H9 (cell line): Measurements from ENCODE around the gene FAM53B. TPM values are rescaled to one million over a fixed set of nuclear protein-coding genes. Genes with fewer than 3 reads are reported as not detected.

ENCODE experiments used
- DNase-seq: peaks from one replicate; pipeline ENCODE4 v3.0.0-alpha.2; 2017
- H2AFZ ChIP-seq: one replicate; pipeline ENCODE4 v1.6.1; 2013; ENCODE audit warnings: mild to moderate bottlenecking, low read length, control low read depth, moderate library complexity
- H2AK5ac ChIP-seq: 2 replicates; pipeline ENCODE4 v1.6.1; 2013; ENCODE audit warnings: low read length, control low read depth, mixed read lengths; ENCODE audit not compliant: insufficient read length
- H2BK120ac ChIP-seq: one replicate; pipeline ENCODE4 v1.6.1; 2013; ENCODE audit warnings: low read depth, mild to moderate bottlenecking, low read length, control low read depth, inconsistent platforms; ENCODE audit not compliant: poor library complexity, severe bottlenecking
- H2BK12ac ChIP-seq: 2 replicates; pipeline ENCODE4 v1.6.1; 2013; ENCODE audit warnings: low read length, control low read depth, mixed read lengths, low read depth; ENCODE audit not compliant: insufficient read length
- H2BK15ac ChIP-seq: 2 replicates; pipeline ENCODE4 v1.6.1; 2013; ENCODE audit warnings: low read depth, low read length, control low read depth
- H2BK20ac ChIP-seq: one replicate; pipeline ENCODE4 v1.6.1; 2013; ENCODE audit warnings: low read depth, mild to moderate bottlenecking, low read length, control low read depth, inconsistent platforms; ENCODE audit not compliant: poor library complexity, severe bottlenecking
- H2BK5ac ChIP-seq: 2 replicates; pipeline ENCODE4 v1.6.1; 2013; ENCODE audit warnings: low read length, control low read depth, mixed read lengths; ENCODE audit not compliant: insufficient read length
- H3K14ac ChIP-seq: 2 replicates; pipeline ENCODE4 v1.6.1; 2013; ENCODE audit warnings: low read length, control low read depth; ENCODE audit not compliant: insufficient read depth
- H3K18ac ChIP-seq: 2 replicates; pipeline ENCODE4 v1.6.1; 2013; ENCODE audit warnings: low read depth, mild to moderate bottlenecking, mixed read lengths, low read length, control low read depth; ENCODE audit not compliant: insufficient read length
- H3K23ac ChIP-seq: 2 replicates; pipeline ENCODE4 v1.6.1; 2013; ENCODE audit warnings: low read length, control low read depth, mixed read lengths, low read depth; ENCODE audit not compliant: insufficient read length
- H3K23me2 ChIP-seq: 2 replicates; pipeline ENCODE4 v1.6.1; 2013; ENCODE audit warnings: low read depth, mild to moderate bottlenecking, mixed read lengths, low read length, control low read depth; ENCODE audit not compliant: insufficient read length, poor library complexity, severe bottlenecking
- H3K27ac ChIP-seq: 2 replicates; pipeline ENCODE4 v1.5.1; 2013; ENCODE audit warnings: low read length, control low read depth, mixed read lengths, low read depth; ENCODE audit not compliant: insufficient read length
- H3K27me3 ChIP-seq: 2 replicates; pipeline ENCODE4 v1.6.1; 2013; ENCODE audit warnings: low read length, control low read depth, inconsistent platforms; ENCODE audit not compliant: insufficient read depth
- H3K4ac ChIP-seq: 2 replicates; pipeline ENCODE4 v1.6.1; 2013; ENCODE audit warnings: low read depth, mild to moderate bottlenecking, control low read depth, inconsistent platforms, low read length, moderate library complexity
- H3K4me1 ChIP-seq: 2 replicates; pipeline ENCODE4 v1.6.1; 2013; ENCODE audit warnings: low read length, control low read depth, inconsistent platforms; ENCODE audit not compliant: insufficient read depth
- H3K4me2 ChIP-seq: 2 replicates; pipeline ENCODE4 v1.6.1; 2013; ENCODE audit warnings: low read length, control low read depth, mixed read lengths; ENCODE audit not compliant: insufficient read length, insufficient read depth
- H3K56ac ChIP-seq: 2 replicates; pipeline ENCODE4 v1.6.1; 2013; ENCODE audit warnings: low read depth, mild to moderate bottlenecking, mixed read lengths, low read length, control low read depth; ENCODE audit not compliant: insufficient read length
- H3K79me1 ChIP-seq: 2 replicates; pipeline ENCODE4 v1.6.1; 2013; ENCODE audit warnings: low read depth, mild to moderate bottlenecking, moderate library complexity, low read length, control low read depth, inconsistent platforms; ENCODE audit not compliant: insufficient read depth, poor library complexity, severe bottlenecking
- H3K79me2 ChIP-seq: 2 replicates; pipeline ENCODE4 v1.6.1; 2013; ENCODE audit warnings: low read length, control low read depth, inconsistent platforms; ENCODE audit not compliant: insufficient read depth
- H3K9ac ChIP-seq: 2 replicates; pipeline ENCODE4 v1.6.1; 2013; ENCODE audit warnings: low read length, control low read depth, mixed read lengths; ENCODE audit not compliant: insufficient read length; ENCODE audit errors: extremely low read depth
- H3K9me3 ChIP-seq: one replicate; pipeline ENCODE4 v1.6.1; 2013; ENCODE audit warnings: low read depth, low read length, inconsistent platforms; ENCODE audit not compliant: control insufficient read depth
- H3T11ph ChIP-seq: one replicate; pipeline ENCODE4 v1.6.1; 2013; ENCODE audit warnings: mild to moderate bottlenecking, low read length, control low read depth, inconsistent platforms
- H4K20me1 ChIP-seq: one replicate; pipeline ENCODE4 v1.6.1; 2013; ENCODE audit not compliant: control insufficient read depth, insufficient read length, insufficient read depth
- H4K5ac ChIP-seq: 2 replicates; pipeline ENCODE4 v1.6.1; 2013; ENCODE audit warnings: low read depth, mild to moderate bottlenecking, mixed read lengths, low read length, control low read depth; ENCODE audit not compliant: insufficient read length
- H4K8ac ChIP-seq: replicated peaks from 2 replicates; pipeline ENCODE4 v1.6.1; 2013; ENCODE audit warnings: low read length, control low read depth, mixed read lengths, low read depth; ENCODE audit not compliant: insufficient read length
- H4K91ac ChIP-seq: 2 replicates; pipeline ENCODE4 v1.6.1; 2013; ENCODE audit warnings: low read depth, mild to moderate bottlenecking, moderate library complexity, mixed read lengths, low read length, control low read depth; ENCODE audit not compliant: insufficient read length
- H3K27ac Mint-ChIP-seq, 3 experiments: 2 replicates in 2 of 3; 3 replicates in 1 of 3; pipeline ENCODE4 v1.8.0; 2020 to 2021; ENCODE audit warnings: mixed read lengths in 3 of 3, mild to moderate bottlenecking in 1 of 3, moderate library complexity in 1 of 3
- H3K27me3 Mint-ChIP-seq: 2 replicates; pipeline ENCODE4 v1.8.0; 2021; ENCODE audit warnings: low read depth, mild to moderate bottlenecking, moderate library complexity, mixed read lengths
- H3K36me3 Mint-ChIP-seq, 3 experiments: 2 replicates in 2 of 3; 3 replicates in 1 of 3; pipeline ENCODE4 v1.8.0; 2020 to 2021; ENCODE audit warnings: low read depth in 3 of 3, mixed read lengths in 3 of 3; ENCODE audit not compliant: insufficient read depth in 1 of 3
- H3K4me1 Mint-ChIP-seq, 2 experiments: 2 replicates each; pipeline ENCODE4 v1.8.0; 2020; ENCODE audit warnings: mixed read lengths in 2 of 2
- H3K4me3 Mint-ChIP-seq, 2 experiments: 2 replicates in 1 of 2; 3 replicates in 1 of 2; pipeline ENCODE4 v1.8.0; 2020 to 2021; ENCODE audit warnings: mild to moderate bottlenecking in 2 of 2, mixed read lengths in 2 of 2, moderate library complexity in 1 of 2
- H3K9me3 Mint-ChIP-seq, 2 experiments: 2 replicates in 1 of 2; 3 replicates in 1 of 2; pipeline ENCODE4 v1.8.0; 2020; ENCODE audit warnings: mild to moderate bottlenecking in 2 of 2, mixed read lengths in 2 of 2, moderate library complexity in 1 of 2
- WGBS: extraction: QIAGEN DNeasy Blood & Tissue Kit; methylation state at CpG from one replicate; pipeline ENCODE4 v1.1.7; 2013; ENCODE audit warnings: missing lambda C conversion rate, low lambda C conversion rate, mixed read lengths; ENCODE audit not compliant: insufficient read length; ENCODE audit errors: extremely low coverage; 5-methylcytosine and 5-hydroxymethylcytosine counted together
- total RNA-seq: library from RNA; stranded (reverse); gene quantifications from 2 replicates; pipeline ENCODE4 v1.2.1, GENCODE V29; 2021
- TF ChIP-seq, protein P1 (sequence below): fragments of 200-600 bp; sonication (generic); conservative IDR thresholded peaks from 3 replicates; pipeline ENCODE4 v1.8.0; 2021; ENCODE audit warnings: antibody characterized with exemption, mild to moderate bottlenecking

Gene FAM53B
- total RNA-seq, 1 experiment from 2014 or later = 11.5 TPM

GRCh38 chr10:124639206-124639605 is 105.0 kb downstream of the FAM53B start:
- Histone ChIP-seq H3K4me2 (no peak overlapping the region), H2AK5ac (no peak overlapping the region), H3K27ac (no peak overlapping the region), H3T11ph (no peak overlapping the region), H3K27me3 (no peaks in the 10 kb centered on the region), H4K20me1 (no peaks in the 10 kb centered on the region), H2BK20ac (no peak overlapping the region), H3K9me3 (no peaks in the 10 kb centered on the region), H3K56ac (no peak overlapping the region), H3K4ac (no peak overlapping the region), H4K5ac (no peak overlapping the region), H3K18ac (no peak overlapping the region), H2BK12ac (no peak overlapping the region), H2BK120ac (no peak overlapping the region), H3K23ac (no peak overlapping the region), H2AFZ (no peak overlapping the region), H3K9ac (no peak overlapping the region), H2BK5ac (no peak overlapping the region), H2BK15ac (no peak overlapping the region), H4K8ac (no peak overlapping the region), H3K79me2 (0 out of 2 replicates have a peak, but pooled peaks cover 3% of the 10 kb centered on the region), H3K79me1 (no peaks in the 10 kb centered on the region), H3K4me1 (no peaks in the 10 kb centered on the region), H4K91ac (no peak overlapping the region), H3K14ac (no peak overlapping the region), H3K23me2 (no peaks in the 10 kb centered on the region)
- H3K9me3 Mint-ChIP-seq = 0 out of 5 replicates have a peak, but pooled peaks cover 0 to 3% of the 10 kb centered on the region in 2 experiments
- no peak overlapping the region for H3K4me3 Mint-ChIP-seq
- TF ChIP-seq, protein P1, sequence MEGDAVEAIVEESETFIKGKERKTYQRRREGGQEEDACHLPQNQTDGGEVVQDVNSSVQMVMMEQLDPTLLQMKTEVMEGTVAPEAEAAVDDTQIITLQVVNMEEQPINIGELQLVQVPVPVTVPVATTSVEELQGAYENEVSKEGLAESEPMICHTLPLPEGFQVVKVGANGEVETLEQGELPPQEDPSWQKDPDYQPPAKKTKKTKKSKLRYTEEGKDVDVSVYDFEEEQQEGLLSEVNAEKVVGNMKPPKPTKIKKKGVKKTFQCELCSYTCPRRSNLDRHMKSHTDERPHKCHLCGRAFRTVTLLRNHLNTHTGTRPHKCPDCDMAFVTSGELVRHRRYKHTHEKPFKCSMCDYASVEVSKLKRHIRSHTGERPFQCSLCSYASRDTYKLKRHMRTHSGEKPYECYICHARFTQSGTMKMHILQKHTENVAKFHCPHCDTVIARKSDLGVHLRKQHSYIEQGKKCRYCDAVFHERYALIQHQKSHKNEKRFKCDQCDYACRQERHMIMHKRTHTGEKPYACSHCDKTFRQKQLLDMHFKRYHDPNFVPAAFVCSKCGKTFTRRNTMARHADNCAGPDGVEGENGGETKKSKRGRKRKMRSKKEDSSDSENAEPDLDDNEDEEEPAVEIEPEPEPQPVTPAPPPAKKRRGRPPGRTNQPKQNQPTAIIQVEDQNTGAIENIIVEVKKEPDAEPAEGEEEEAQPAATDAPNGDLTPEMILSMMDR = no peak
- WGBS = no CpG with 5 or more reads among the region's 6 CpGs
- peaks cover 0 to 4% (median 4%) of the 10 kb centered on the region in 3 experiments; a peak in 5 of 7 replicates for H3K36me3 Mint-ChIP-seq
- H3K27me3 Mint-ChIP-seq = no peaks in the 10 kb centered on the region
- peaks cover 3 to 4% of the 10 kb centered on the region in 2 experiments; a peak in 1 of 4 replicates for H3K4me1 Mint-ChIP-seq
- no peak for DNase-seq
- H3K27ac Mint-ChIP-seq = no peak overlapping the region
